Neural cell (in vitro differentiated cells): ENCODE measurements around the gene HAPSTR1. TPM values are rescaled to one million over a fixed set of nuclear protein-coding genes. Genes with fewer than 3 reads are reported as not detected.

Source experiments
- H2AFZ ChIP-seq: fragments of 200-600, 300-800 bp; sonication (generic), shearing (Covaris generic); 2 replicates; pipeline ENCODE4 v1.6.0; 2014; ENCODE audit warnings: low read depth, mild to moderate bottlenecking, antibody characterized with exemption, low read length, moderate library complexity
- H3F3A ChIP-seq: fragments of 200-600 bp; shearing (Covaris generic); 2 replicates; pipeline ENCODE4 v1.6.1; 2016; ENCODE audit warnings: mild to moderate bottlenecking, moderate library complexity, mixed read lengths, antibody characterized with exemption, low read length; ENCODE audit not compliant: insufficient read depth, poor library complexity, severe bottlenecking
- H3K27ac ChIP-seq: fragments of 200-600, 300-800 bp; sonication (generic), shearing (Covaris generic); 2 replicates; pipeline ENCODE4 v1.5.1; 2014; ENCODE audit warnings: mild to moderate bottlenecking, low read length, moderate library complexity
- H3K27me3 ChIP-seq: fragments of 300-800, 200-600 bp; sonication (generic), shearing (Covaris generic); 2 replicates; pipeline ENCODE4 v1.6.0; 2014; ENCODE audit warnings: mild to moderate bottlenecking, low read depth, low read length, moderate library complexity; ENCODE audit not compliant: insufficient read depth
- H3K36me3 ChIP-seq: fragments of 300-800, 200-600 bp; sonication (generic), shearing (Covaris generic); 2 replicates; pipeline ENCODE4 v1.5.1; 2014; ENCODE audit warnings: mild to moderate bottlenecking, antibody characterized with exemption, low read length, moderate library complexity; ENCODE audit not compliant: insufficient read depth
- H3K4me2 ChIP-seq: fragments of 300-800, 200-600 bp; sonication (generic), shearing (Covaris generic); 2 replicates; pipeline ENCODE4 v1.6.0; 2014; ENCODE audit warnings: mild to moderate bottlenecking, low read length
- H3K4me3 ChIP-seq: fragments of 300-800, 200-600 bp; sonication (generic), shearing (Covaris generic); 2 replicates; pipeline ENCODE4 v1.5.1; 2014; ENCODE audit warnings: mild to moderate bottlenecking, low read length, moderate library complexity
- H3K79me2 ChIP-seq: fragments of 200-600 bp; shearing (Covaris generic); replicated peaks from 2 replicates; pipeline ENCODE4 v1.6.0; 2014; ENCODE audit warnings: mild to moderate bottlenecking, low read length, moderate library complexity; ENCODE audit not compliant: insufficient read depth
- H3K9ac ChIP-seq: fragments of 300-800, 200-600 bp; sonication (generic), shearing (Covaris generic); 2 replicates; pipeline ENCODE4 v1.6.1; 2016; ENCODE audit warnings: mild to moderate bottlenecking, low read length, mixed read lengths
- H3K9me2 ChIP-seq: fragments of 200-600 bp; shearing (Covaris generic); 2 replicates; pipeline ENCODE4 v1.6.1; 2016; ENCODE audit warnings: mild to moderate bottlenecking, low read length, mixed read lengths; ENCODE audit not compliant: insufficient read depth
- H3K9me3 ChIP-seq: fragments of 200-600, 300-800 bp; sonication (generic), shearing (Covaris generic); 2 replicates; pipeline ENCODE4 v1.6.1; 2016; ENCODE audit warnings: mild to moderate bottlenecking, mixed run types, low read length, moderate library complexity, mixed read lengths
- H4K20me1 ChIP-seq: fragments of 200-600 bp; shearing (Covaris generic); 2 replicates; pipeline ENCODE4 v1.6.1; 2016; ENCODE audit warnings: mild to moderate bottlenecking, mixed run types; ENCODE audit not compliant: insufficient read depth
- CTCF ChIP-seq: fragments of 450-650 bp; IDR thresholded peaks from 2 replicates; pipeline ENCODE4 v1.5.1; 2014; ENCODE audit warnings: antibody characterized with exemption, mild to moderate bottlenecking, moderate library complexity; ENCODE audit not compliant: poor library complexity, severe bottlenecking
- EP300 ChIP-seq: fragments of 450-650 bp; conservative IDR thresholded peaks from 2 replicates; pipeline ENCODE4 v1.6.1; 2014; ENCODE audit warnings: antibody characterized with exemption, mild to moderate bottlenecking, moderate library complexity; ENCODE audit not compliant: poor library complexity, severe bottlenecking
- EZH2 ChIP-seq: fragments of 200-600, 300-800 bp; shearing (Covaris generic), sonication (generic); IDR thresholded peaks from 2 replicates; pipeline ENCODE4 v1.6.1; 2014; ENCODE audit warnings: antibody characterized with exemption, low read length, borderline replicate concordance, mild to moderate bottlenecking; ENCODE audit not compliant: insufficient read depth, poor library complexity, severe bottlenecking
- MXI1 ChIP-seq: fragments of 450-650 bp; conservative IDR thresholded peaks from 2 replicates; pipeline ENCODE4 v1.6.1; 2014; ENCODE audit warnings: antibody characterized with exemption, mild to moderate bottlenecking; ENCODE audit not compliant: poor library complexity, severe bottlenecking
- POLR2AphosphoS5 ChIP-seq: IDR thresholded peaks from 2 replicates; pipeline ENCODE4 v1.6.1; 2012
- RAD21 ChIP-seq: fragments of 450-650 bp; conservative IDR thresholded peaks from 2 replicates; pipeline ENCODE4 v1.6.1; 2014; ENCODE audit warnings: antibody characterized with exemption, mild to moderate bottlenecking, moderate library complexity
- REST ChIP-seq: IDR thresholded peaks from 2 replicates; pipeline ENCODE4 v1.6.1; 2012; ENCODE audit warnings: borderline replicate concordance
- SMC3 ChIP-seq: fragments of 450-650 bp; conservative IDR thresholded peaks from 2 replicates; pipeline ENCODE4 v1.6.1; 2014; ENCODE audit warnings: antibody characterized with exemption, mild to moderate bottlenecking, moderate library complexity; ENCODE audit not compliant: poor library complexity
- TAF1 ChIP-seq: IDR thresholded peaks from 2 replicates; pipeline ENCODE4 v1.6.1; 2012; ENCODE audit warnings: low read depth
- polyA plus RNA-seq: library from polyadenylated mRNA; depleted of rRNA; stranded (reverse); fragments of >200 nt; gene quantifications from 2 replicates; pipeline ENCODE4 v1.2.3, GENCODE V29; 2014

Gene HAPSTR1
- polyA plus RNA-seq, 1 donor from 2014 or later, result 60.7 TPM

GRCh38 chr16:9123871-9124270 lies 32.4 kb downstream of the HAPSTR1 start:
- H3K9me2 ChIP-seq, result no peaks in the 10 kb centered on the region
- H3K9ac ChIP-seq, result no peak overlapping the region
- H3K4me3 ChIP-seq, result no peak overlapping the region
- H2AFZ ChIP-seq, result no peak overlapping the region
- TF ChIP-seq CTCF (no peak), TAF1 (no peak), SMC3 (no peak), POLR2AphosphoS5 (no peak), EP300 (no peak), RAD21 (no peak), REST (no peak), MXI1 (no peak)
- H3K36me3 ChIP-seq, result no peaks in the 10 kb centered on the region
- H3K4me2 ChIP-seq, result no peak overlapping the region
- no peaks in the 10 kb centered on the region for H3K27me3 ChIP-seq
- no peak overlapping the region for H3K27ac ChIP-seq
- H3K9me3 ChIP-seq, result no peaks in the 10 kb centered on the region
- H3F3A ChIP-seq, result no peaks in the 10 kb centered on the region
- peaks cover 3% of the 10 kb centered on the region for H4K20me1 ChIP-seq
- H3K79me2 ChIP-seq, result peaks cover 14% of the 10 kb centered on the region

- Histone ChIP-seq H3K36me3 (no peaks in the 10 kb centered on the region), H3K4me2 (no peak overlapping the region), H3K9me2 (no peaks in the 10 kb centered on the region), H3K9me3 (no peaks in the 10 kb centered on the region), H3K4me3 (no peak overlapping the region), H3K27me3 (no peaks in the 10 kb centered on the region), H4K20me1 (peaks cover 3% of the 10 kb centered on the region), H2AFZ (no peak overlapping the region), H3K9ac (no peak overlapping the region), H3K79me2 (peaks cover 14% of the 10 kb centered on the region), H3K27ac (no peak overlapping the region), H3F3A (no peaks in the 10 kb centered on the region)
- no peak for TF ChIP-seq RAD21
- no peak for TF ChIP-seq POLR2AphosphoS5
- TF ChIP-seq TAF1, result no peak
- TF ChIP-seq MXI1, result no peak
- TF ChIP-seq EZH2, result no peak
- TF ChIP-seq CTCF, result no peak
Measured at GRCh38 chr16:9124444-9124843, 33.0 kb downstream of the HAPSTR1 start.
